ENCODE measurements around the gene CDIPT. TPM values are rescaled to one million over a fixed set of nuclear protein-coding genes. Genes with fewer than 3 reads are reported as not detected.

The CDIPT gene
- total and polyA plus RNA-seq, 2 experiments from 2014 or later, result 97.1 to 147 TPM

DNA sequence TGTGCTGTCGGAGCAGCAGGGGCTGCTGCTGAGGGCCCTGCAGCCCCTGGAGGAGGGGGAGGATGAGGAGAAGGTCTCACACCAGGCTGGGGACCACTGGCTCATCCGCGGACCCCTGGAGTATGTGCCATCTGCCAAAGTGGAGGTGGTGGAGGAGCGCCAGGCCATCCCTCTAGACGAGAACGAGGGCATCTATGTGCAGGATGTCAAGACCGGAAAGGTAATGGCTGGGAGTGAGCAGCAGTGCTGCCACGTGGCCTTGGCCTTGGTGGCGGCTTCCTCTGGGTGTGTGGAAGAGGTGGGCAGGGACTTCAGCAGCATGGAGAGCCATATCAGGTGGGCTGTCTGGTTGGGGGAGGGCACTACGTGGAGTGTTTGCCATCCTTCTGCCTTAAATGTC is 22.8 kb downstream of the CDIPT start:
- H3K36me3 ChIP-seq (replicated peaks; ENCODE audit: insufficient read depth, low read depth), result no peaks in the 10 kb centered on the region
- no peaks in the 10 kb centered on the region for H4K20me1 ChIP-seq (ENCODE audit: insufficient read depth, poor library complexity, severe bottlenecking)
- WGBS (ENCODE audit: low lambda C conversion rate, missing lambda C conversion rate), result 86% methylated on average over 10 of the region's 10 CpGs
- H2AFZ ChIP-seq, result no peak overlapping the region
- no peaks in the 10 kb centered on the region for H3K9me2 ChIP-seq (replicated peaks; ENCODE audit: insufficient read depth)
- H3K9me3 ChIP-seq (ENCODE audit: low read depth), result no peaks in the 10 kb centered on the region
- no peaks in the 10 kb centered on the region for H3K4me1 ChIP-seq (ENCODE audit: insufficient read depth)
- H3K27me3 ChIP-seq, result no peaks in the 10 kb centered on the region
- no peaks in the 10 kb centered on the region for H3K79me2 ChIP-seq
- TF ChIP-seq CTCF (IDR thresholded peaks at IDR 0.05; ENCODE audit: poor library complexity) (no peak), EZH2 (IDR thresholded peaks at IDR 0.05; ENCODE audit: borderline replicate concordance) (no peak), EZH2phosphoT487 (IDR thresholded peaks at IDR 0.05; ENCODE audit: low read depth, severe bottlenecking, unreplicated experiment) (no peak)
- no peak overlapping the region for H3K4me2 ChIP-seq
- no peak overlapping the region for H3K27ac ChIP-seq
- DNase-seq (ENCODE audit: low spot score), result no peak
- H3K4me3 ChIP-seq, result no peak overlapping the region

- WGBS (ENCODE audit: low lambda C conversion rate, missing lambda C conversion rate), result 71% methylated on average over 6 of the region's 6 CpGs
These were observed 23.2 kb downstream of the CDIPT start for GRCh38 chr16:29839822-29840221.

GRCh38 chr16:29837841-29838240 is 25.2 kb downstream of the CDIPT start:
- Histone ChIP-seq H4K20me1 (ENCODE audit: insufficient read depth, poor library complexity, severe bottlenecking) (no peaks in the 10 kb centered on the region), H3K4me1 (ENCODE audit: insufficient read depth) (no peaks in the 10 kb centered on the region), H2AFZ (no peak overlapping the region), H3K9me3 (ENCODE audit: low read depth) (no peaks in the 10 kb centered on the region), H3K79me2 (no peaks in the 10 kb centered on the region), H3K27me3 (no peaks in the 10 kb centered on the region), H3K36me3 (replicated peaks; ENCODE audit: insufficient read depth, low read depth) (no peaks in the 10 kb centered on the region), H3K4me2 (no peak overlapping the region), H3K27ac (no peak overlapping the region), H3K9me2 (replicated peaks; ENCODE audit: insufficient read depth) (no peaks in the 10 kb centered on the region), H3K4me3 (no peak overlapping the region)
- DNase-seq (ENCODE audit: low spot score), result peak; percentile 46
- 75% methylated on average over 5 of the region's 5 CpGs for WGBS (ENCODE audit: low lambda C conversion rate, missing lambda C conversion rate)
- TF ChIP-seq EZH2phosphoT487 (IDR thresholded peaks at IDR 0.05; ENCODE audit: low read depth, severe bottlenecking, unreplicated experiment), result no peak
- no peak for TF ChIP-seq EZH2 (IDR thresholded peaks at IDR 0.05; ENCODE audit: borderline replicate concordance)
- no peak for TF ChIP-seq CTCF (IDR thresholded peaks at IDR 0.05; ENCODE audit: poor library complexity)

More at GRCh38 chr16:29839822-29840221, 23.2 kb downstream of the CDIPT start:
- Histone ChIP-seq H3K79me2 (no peaks in the 10 kb centered on the region), H3K27me3 (no peaks in the 10 kb centered on the region), H3K36me3 (replicated peaks; ENCODE audit: insufficient read depth, low read depth) (no peaks in the 10 kb centered on the region), H3K9me3 (ENCODE audit: low read depth) (no peaks in the 10 kb centered on the region), H3K4me3 (no peak overlapping the region), H4K20me1 (ENCODE audit: insufficient read depth, poor library complexity, severe bottlenecking) (no peaks in the 10 kb centered on the region), H3K4me1 (ENCODE audit: insufficient read depth) (no peaks in the 10 kb centered on the region), H2AFZ (no peak overlapping the region), H3K4me2 (no peak overlapping the region), H3K27ac (no peak overlapping the region), H3K9me2 (replicated peaks; ENCODE audit: insufficient read depth) (no peaks in the 10 kb centered on the region)
- TF ChIP-seq EZH2 (IDR thresholded peaks at IDR 0.05; ENCODE audit: borderline replicate concordance), result no peak
- no peak for TF ChIP-seq CTCF (IDR thresholded peaks at IDR 0.05; ENCODE audit: poor library complexity)
- TF ChIP-seq EZH2phosphoT487 (IDR thresholded peaks at IDR 0.05; ENCODE audit: low read depth, severe bottlenecking, unreplicated experiment), result no peak
- DNase-seq (ENCODE audit: low spot score), result no peak

DNA sequence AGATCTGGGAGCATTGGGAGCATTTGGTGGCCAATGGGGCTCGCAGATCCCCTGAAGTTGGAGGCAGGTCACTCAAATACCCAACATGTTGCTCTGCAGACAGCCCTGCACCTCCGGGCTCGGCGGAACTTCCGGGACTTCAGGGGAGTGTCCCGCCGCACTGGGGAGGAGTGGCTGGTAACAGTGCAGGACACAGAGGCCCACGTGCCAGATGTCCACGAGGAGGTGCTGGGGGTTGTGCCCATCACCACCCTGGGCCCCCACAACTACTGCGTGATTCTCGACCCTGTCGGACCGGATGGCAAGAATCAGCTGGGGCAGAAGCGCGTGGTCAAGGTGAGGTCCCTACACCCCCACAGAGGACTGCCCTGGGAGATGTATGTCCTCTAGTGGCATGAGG is 26.4 kb downstream of the CDIPT start:
- TF ChIP-seq EZH2phosphoT487 (IDR thresholded peaks at IDR 0.05; ENCODE audit: low read depth, severe bottlenecking, unreplicated experiment), result no peak
- TF ChIP-seq EZH2 (IDR thresholded peaks at IDR 0.05; ENCODE audit: borderline replicate concordance), result no peak
- TF ChIP-seq CTCF (IDR thresholded peaks at IDR 0.05; ENCODE audit: poor library complexity), result no peak
- Histone ChIP-seq H3K4me3 (no peak overlapping the region), H3K27me3 (no peaks in the 10 kb centered on the region), H3K9me3 (ENCODE audit: low read depth) (no peaks in the 10 kb centered on the region), H2AFZ (no peak overlapping the region), H3K9me2 (replicated peaks; ENCODE audit: insufficient read depth) (no peaks in the 10 kb centered on the region), H3K27ac (no peak overlapping the region), H3K36me3 (replicated peaks; ENCODE audit: insufficient read depth, low read depth) (no peaks in the 10 kb centered on the region), H4K20me1 (ENCODE audit: insufficient read depth, poor library complexity, severe bottlenecking) (no peaks in the 10 kb centered on the region), H3K4me2 (no peak overlapping the region), H3K79me2 (no peaks in the 10 kb centered on the region), H3K4me1 (ENCODE audit: insufficient read depth) (no peaks in the 10 kb centered on the region)
- no peak for DNase-seq (ENCODE audit: low spot score)
- 92% methylated on average over 15 of the region's 15 CpGs for WGBS (ENCODE audit: low lambda C conversion rate, missing lambda C conversion rate)
